HG02852 (cell line): Measurements from ENCODE around the gene RPRD1B.
A peak's percentile ranks its signal among the peaks of the same experiment; 100 is the strongest.
"Not testable (repeated sequence)": the region's sequence is repeated elsewhere in the genome, so short reads cannot be mapped to it uniquely, and the experiment has no call there.

Experiments
- ATAC-seq: cut with Tn5 transposase; IDR thresholded peaks from one replicate; pipeline ENCODE4 v1.9.1; 2021; ENCODE audit warnings: mild to moderate bottlenecking, moderate library complexity; ENCODE audit not compliant: unreplicated experiment

The RPRD1B gene

DNA sequence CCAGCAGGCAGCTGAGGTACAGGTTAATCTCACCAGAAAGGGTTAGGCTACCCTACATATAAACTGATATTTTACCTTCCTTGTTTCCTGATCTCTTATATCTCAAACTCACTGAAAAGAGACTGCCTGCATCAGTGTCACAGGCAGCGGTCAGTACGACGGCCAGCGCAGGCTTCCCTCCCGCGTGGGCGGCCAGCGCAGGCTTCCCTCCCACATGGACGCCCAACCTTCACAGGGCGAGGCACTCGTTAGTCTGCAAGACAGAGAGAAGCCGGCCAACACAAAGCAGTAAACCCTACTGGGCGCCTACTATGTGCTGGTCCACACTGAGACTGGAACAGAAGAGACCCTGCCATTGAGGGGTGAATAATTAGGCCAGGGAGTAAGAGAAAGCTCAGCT, 33.3 kb upstream of the RPRD1B start:
- ATAC-seq: no peak

DNA sequence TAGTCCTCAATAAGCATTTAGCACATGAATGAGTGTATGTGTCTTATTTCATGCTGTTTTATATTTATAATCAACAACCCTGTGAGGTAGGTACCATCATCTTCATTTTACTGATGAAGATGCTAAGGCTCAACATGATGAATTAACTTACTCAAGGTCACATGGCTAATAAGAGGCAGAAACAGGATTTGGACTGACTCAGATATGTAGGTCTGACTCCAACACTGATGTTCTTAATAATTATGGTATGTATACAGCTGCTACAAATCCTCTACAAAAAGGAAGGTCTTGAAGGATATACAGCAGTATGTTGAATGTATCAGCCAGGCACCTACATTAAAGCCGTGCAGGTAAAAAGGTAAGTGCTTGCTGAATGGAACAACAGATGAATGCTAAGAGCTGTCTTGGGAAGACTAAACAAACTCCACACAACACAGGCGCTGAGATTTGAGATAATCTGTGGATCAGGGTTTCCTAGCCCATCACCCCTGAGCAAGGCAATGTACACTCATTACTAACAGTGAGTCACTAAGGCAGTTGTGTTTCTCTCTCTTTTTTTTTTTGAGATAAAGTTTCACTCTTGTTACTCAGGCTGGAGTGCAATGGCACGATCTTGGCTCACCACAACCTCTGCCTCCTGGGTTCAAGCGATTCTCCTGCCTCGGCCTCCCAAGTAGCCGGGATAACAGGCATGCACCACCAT, 32.2 kb upstream of the RPRD1B start:
- no peak for ATAC-seq

DNA sequence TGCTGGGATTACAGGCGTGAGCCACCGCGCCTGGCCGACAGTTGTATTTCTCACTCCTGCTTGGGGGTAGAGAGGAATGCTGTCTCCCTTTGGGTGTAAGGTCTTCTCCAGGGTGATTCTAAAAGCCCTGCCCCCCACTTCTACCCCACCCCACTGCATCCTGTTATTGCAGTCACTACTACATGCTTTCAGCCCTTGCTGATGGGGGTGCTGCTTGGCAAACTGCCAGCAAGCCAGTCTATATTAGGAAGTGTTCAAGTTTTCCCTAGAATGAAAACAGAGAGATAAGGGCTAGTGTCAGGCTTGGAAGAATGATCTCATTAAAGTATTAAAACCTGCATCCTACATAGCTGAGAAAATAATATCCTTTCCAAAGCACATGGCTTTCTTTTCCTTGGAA, 31.6 kb upstream of the RPRD1B start:
- ATAC-seq: no peak

DNA sequence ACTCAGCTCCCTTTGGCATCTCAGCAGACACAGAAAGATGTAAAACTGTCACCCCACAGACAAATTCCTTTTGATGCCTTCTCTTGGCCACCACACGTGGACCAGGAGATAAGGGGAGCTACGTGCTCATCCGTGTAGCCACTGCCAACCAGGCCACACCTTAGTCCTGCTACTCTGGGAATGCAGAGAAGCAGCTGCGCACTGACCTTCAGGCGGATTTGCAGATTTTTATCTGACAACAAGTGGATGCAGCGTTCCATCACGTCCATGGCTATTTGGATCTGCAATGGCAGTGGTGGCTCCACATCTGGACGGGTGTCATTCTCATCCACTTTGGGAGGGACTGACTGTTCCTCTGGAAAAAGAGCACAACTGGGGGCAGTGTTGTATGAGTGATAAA, 31.1 kb upstream of the RPRD1B start:
- no peak for ATAC-seq

DNA sequence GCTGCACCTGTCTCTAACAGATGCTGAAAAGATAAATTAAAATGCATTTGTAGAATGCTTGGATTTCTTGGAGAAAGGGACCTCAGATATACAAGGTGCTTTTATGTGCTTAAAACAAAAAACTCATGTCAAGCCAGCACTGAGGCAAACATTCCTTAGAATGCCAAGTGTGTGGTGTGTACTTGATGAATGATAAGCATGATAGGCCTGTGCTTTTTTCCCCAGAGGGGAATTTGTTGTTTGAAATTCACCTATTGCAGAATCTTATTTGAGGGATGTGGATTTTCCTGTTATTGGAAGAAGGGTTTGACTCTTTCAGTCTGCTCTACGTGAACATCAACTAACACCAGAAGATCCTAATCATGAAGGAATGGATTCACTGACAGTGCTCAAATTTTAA, 29.1 kb upstream of the RPRD1B start:
- ATAC-seq: no peak

DNA sequence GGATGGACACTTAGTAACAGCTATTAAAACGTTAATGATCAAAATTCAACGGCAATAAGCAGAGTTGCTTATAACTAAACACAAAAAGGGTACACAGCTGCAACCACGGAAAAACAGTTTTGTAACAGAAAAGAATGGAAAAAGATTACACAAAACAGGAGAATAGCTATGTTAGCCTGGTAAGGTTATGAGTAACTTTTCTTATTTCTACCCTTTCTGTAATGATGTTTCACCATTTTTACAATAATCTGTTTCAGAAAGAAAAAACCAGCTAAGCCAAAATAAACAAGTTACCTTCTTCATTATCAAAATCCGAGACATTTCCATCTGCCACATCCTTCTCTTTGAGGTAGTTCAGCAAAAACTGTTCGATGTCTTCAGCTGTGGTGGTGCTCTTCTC, 27.6 kb upstream of the RPRD1B start:
- no peak for ATAC-seq

DNA sequence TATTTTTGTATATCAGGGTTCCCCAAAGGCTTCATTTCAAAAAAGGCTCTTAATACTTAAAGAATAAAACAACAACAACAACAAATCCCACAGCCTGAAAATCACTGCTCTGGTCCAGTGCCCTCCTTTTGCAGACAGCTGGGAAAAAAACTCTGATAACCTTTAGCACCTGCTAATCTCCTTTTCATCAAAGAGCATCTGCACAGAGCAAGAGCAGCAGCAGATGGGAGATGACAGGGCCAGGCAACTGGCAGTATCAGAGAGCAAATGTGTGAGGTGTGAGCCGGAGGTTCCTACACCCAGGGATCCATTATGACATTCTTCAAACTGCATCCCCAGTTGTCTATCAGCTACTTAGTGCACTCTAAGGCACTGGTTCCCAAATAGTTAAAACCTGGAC, 26.0 kb upstream of the RPRD1B start:
- no peak for ATAC-seq

DNA sequence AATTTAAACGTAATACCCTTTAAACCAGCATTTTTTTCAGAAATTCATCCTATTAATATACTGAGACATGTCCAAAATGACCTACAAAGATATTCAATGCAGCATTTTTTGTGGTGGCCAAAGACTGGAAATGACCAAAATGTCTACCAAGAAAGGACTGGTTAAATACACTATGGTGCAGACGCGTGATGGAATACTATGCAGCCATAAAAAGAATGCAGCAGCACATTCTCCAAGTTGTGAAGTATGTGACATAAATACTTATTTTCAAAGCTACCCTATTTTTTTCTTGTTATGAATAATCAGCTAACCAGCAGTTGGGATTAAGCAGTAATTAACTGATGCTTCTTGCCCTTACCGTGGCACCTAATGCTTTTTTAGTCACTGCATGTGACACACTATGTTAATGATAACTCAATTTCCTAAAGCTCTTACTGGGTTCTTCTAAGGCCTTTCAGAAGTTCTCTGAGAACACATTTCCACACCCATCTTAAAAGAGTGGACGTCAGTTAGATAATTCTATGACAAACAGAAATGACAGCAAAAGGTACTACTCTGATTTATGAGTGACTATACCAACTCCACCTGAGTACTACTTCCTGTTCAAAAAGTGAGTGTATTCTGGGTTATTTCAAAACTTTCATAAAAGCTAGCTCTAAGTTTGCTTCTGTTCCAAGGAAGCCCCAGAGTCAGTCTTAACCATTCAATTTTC, 25.2 kb upstream of the RPRD1B start:
- no peak for ATAC-seq

DNA sequence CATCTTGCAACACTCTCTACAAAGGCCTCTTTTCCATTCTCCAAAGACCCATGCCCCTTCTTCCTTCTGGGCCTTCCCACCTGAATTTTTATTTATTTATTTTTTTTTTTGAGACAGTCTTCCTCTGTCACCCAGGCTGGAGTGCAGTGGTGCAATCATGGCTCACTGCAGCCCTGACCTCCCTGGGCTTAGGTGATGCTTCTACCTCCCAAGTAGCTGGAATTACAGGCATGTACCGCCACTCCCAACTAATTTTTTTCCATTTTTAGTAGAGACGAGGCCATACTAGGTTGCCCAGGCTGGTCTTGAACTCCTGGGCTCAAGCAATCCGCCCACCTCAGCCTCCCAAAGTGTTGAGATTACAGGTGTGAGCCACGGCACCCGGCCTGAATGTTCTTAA, 24.1 kb upstream of the RPRD1B start:
- ATAC-seq: not testable (repeated sequence)

DNA sequence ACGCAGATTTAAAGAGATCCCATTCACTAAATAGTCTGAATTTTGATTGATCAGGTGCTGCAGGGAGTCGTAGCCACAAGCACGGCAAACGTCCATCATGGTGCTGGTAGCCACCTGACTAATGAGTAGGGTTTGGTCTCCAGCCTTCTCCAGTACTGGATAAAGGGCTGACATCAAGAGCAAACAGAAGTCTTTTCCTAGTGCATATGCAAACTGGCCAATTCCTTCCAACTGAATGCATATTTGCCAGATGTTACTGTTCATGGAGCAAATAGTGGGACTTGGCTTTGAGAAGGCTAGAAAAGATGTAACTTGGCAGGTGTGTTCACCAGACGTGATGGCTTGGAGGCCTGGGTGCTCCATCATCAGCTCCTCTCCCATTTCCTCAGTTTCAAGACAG, 21.9 kb upstream of the RPRD1B start:
- no peak for ATAC-seq

DNA sequence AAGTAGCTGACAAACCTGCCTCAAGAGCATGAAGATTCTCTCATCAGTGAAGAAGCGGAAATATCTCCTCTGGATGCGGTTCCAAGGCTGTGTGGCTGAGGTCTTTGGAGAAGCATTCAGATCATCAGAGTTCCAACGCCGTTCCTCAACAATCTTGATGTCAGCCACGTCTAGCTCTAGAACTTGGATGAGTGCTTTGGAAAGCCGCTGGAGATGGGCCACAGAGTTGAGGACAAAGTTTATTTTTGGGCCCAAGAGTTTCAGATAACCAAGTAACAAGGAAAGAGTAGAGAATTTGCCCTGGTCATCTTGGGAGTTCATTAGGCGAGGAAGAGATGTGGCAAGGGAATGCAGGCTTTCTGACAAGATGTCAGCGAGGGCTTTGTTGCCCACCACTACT, 21.2 kb upstream of the RPRD1B start:
- no peak for ATAC-seq

DNA sequence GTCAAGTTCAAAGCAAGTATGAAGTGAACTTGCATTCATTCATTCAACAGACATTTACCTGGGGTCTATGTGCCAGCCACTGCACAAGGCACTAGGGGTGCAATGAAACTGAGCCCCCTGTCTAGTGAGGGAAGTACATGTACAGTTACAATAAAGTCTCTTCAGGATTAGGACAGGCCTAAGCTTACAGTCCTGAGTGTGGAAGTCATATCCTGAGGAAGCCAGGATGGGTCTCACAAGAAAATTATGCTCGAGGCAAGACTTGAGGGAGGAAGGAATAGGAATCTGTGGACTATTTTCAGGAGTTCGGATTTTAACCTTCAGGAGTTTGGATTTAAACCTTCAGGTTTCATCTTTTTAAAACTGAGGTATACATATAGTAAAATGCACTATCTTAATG, 19.7 kb upstream of the RPRD1B start:
- no peak for ATAC-seq

DNA sequence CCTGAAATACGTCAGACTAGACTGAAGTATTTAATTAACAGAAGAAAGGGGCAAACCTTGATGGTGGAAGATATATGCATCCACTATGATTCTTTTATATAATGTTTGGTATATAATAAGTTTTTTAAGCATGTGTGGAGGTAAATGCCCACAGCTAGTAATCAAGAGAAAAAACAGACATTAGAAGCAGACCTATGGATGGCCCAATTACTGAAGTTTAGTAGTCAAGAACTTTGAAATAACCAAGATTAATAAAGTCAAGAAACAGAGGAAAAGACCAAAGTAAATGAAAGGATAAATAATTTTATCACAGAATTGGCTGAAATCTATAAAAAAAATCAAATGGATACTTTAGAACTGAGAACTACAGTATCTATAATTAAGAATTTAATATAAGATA, 15.6 kb upstream of the RPRD1B start:
- no peak for ATAC-seq

DNA sequence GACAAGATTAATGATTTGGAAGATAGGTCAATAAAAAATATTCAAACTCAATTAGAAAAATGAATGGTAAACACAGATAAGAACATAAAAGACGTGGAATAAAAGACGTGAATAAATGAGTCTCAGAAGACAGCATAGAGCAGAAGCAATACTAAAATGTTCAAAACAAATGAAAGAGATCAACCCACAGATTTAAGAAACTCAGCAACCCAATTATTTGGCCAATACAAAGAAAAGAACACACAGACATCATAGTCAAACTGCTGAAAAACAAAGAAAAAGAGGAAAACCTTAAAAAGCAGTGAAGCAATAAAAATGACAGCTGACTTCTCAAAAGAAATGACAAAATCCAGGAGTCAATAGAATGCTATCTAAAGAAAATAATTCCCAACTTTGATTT, 15.2 kb upstream of the RPRD1B start:
- no peak for ATAC-seq

DNA sequence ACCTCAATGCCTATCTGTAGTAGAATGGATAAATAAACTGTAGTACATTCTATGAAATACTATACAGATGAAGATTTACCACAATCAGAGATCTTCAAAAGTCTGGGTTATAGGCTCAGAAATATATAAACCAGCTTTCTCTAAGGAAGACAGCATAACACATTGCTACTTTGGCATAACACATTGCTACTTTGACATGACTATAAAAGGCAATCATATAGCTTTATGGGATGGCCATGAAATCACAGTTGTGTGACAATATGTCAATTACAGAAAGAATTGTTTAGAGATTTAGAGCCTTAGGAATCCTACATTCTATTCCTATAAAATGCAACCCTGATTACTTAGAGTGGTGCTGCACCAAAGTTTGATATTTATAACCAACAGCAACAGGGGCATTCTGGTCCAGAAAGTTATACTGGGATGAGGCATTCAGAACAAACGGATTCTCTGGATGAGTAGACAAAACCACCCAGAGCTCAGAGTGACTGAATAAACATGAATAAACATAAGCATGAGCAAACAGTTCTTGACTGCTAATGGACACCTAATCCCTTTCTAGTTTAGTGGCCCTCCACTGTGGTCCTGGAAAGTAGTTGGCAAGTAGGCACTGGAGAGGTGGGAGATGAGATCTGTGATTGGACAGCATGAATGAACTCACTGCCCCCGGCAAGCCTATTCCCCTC, 12.3 kb upstream of the RPRD1B start:
- no peak for ATAC-seq

DNA sequence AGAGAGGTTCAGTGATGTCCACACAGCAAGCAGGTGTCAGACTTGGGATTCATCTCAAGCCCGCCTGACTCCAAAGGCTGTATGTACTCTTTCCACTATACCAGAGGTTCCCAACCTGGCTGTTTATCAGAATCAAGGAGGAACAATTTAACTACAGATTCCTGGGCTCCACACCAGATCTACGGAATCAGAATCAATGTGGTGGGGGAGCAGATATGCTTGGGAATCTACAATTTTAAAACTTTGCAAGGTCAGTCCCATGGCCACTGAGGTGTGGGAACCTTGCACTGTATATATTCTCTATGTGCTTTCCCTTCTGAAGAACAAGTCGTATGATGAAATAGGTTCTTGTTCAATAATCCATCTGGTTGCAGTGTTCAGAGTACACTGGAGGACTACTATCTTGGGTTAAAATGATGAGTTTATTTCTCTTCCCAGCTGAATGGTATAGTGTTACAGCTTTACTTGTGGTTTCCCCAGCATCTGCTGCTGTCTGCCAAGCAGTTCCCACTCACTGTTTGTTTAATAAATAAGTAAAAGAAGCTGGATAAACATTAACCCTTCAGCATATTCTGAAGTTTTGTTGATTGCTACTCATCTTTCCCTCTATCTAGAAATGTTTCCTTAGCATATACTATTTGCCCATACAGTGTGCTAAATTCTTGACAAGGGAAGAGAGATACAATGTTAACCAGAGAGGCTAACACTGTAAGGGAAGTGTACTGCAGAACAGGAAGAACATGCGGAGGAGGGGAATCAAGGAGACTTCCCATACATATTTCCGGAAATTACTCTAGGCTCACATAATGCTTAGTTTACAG, 10.2 kb upstream of the RPRD1B start:
- ATAC-seq: no peak

DNA sequence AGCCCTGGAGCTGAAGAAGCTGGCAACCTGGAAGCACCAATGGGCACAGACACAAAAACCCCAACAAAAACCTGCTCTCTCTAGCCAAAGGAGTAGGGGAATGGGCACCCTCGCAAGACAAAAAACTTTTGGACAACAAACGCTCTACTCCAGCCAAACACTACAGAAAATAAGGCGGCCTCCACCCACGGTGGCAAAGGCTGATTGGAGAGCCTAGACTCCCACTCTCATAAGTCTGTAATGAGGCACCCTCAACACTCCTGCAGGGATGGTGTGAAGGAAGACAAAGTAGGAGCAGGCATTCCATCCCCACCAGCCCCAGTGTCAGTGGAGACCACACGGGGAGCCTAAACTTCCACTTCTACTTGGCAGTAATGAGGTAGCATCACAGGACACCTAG, 9.1 kb upstream of the RPRD1B start:
- ATAC-seq: no peak

DNA sequence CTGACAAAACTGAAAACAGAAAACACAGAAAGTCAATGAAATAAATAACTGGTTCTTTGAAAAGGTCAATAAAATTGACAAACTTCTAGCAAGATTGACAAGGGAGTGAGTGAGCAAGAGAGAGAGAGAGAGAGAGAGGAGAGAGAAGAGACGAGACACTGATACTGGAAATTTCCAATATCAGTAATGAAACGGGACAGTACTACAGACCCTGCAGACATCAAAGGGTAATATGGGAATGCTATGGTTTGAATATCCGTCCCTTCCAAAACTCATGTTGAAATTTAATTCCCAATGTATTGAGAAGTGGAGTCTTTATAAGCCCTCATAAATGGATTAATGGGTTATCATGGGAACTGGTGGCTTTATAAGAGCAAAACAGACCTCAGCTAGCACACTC, 4.1 kb upstream of the RPRD1B start:
- ATAC-seq: no peak

DNA sequence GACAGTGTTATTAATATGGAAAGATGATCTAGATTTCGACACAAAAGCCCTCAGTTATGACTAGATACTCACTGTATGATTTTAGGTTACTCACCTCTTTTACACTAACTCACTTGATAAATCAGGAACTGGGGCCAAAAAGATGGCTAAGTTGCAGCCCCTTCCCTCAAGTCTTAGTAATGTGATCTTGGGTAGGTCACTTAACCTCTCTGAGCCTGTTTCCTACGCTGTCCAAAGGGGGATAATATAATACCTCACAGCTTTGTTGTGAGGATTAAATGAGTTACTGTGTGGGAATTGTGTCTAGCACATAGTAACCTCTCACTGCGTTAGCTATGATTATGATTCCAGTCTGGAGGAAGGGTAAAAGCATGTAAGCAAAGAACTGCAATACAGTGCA, 1.6 kb upstream of the RPRD1B start:
- no peak for ATAC-seq

DNA sequence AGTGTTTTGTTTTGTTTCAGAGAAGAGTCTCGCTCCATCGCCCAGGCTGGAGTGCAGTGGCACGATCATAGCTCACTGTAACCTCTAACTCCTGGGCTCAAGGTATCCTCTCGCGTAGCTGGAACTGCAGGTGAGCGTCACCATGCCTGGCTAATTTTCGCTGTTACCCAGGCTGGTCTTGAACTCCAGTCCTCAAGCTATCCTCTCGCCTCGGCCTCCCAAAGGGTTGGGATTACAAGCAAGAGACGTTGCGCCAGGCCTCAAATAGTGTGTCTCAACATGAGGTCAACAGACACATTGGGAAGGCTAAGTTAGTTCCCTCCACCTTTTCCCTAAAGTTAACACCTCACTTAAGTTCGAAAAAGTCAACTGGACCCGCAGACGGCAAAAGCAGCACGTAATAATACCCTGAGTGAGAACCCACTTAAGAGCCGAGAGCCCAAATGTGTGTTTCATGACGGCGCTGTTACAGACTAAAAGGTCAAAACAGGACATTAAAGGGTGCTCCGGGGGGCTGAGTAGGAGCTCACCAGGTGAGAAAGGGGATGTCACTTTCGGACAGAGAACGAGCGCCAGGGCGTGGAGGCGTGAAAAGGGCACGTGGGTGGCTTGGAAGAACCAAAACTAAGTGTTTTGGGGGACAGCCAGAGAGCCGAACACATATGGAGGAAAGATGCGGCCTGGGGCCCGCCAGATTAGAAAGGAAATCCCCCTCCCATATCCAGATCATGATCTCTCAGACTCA, 789 bp upstream of the RPRD1B start:
- peak; percentile 56 for ATAC-seq
